Neuronal stem cell (in vitro differentiated cells): ENCODE data around the gene NPHP4.
A peak's percentile ranks its signal among the peaks of the same experiment; 100 is the strongest.

Source experiments
- DNase-seq: peaks from one replicate; pipeline ENCODE4 v3.0.0-alpha.2; 2013; ENCODE audit warnings: low spot score
- H2AFZ ChIP-seq: one replicate; pipeline ENCODE4 v1.6.1; 2013; ENCODE audit warnings: mild to moderate bottlenecking, low read length, inconsistent platforms
- H2AK5ac ChIP-seq: 2 replicates; pipeline ENCODE4 v1.6.1; 2013; ENCODE audit warnings: low read depth, mild to moderate bottlenecking, inconsistent platforms, low read length, moderate library complexity, mixed read lengths
- H2BK120ac ChIP-seq: 2 replicates; pipeline ENCODE4 v1.6.1; 2013; ENCODE audit warnings: low read depth, mild to moderate bottlenecking, inconsistent platforms, low read length, moderate library complexity, mixed read lengths
- H2BK12ac ChIP-seq: one replicate; pipeline ENCODE4 v1.6.1; 2013; ENCODE audit warnings: low read length, inconsistent platforms
- H2BK15ac ChIP-seq: 2 replicates; pipeline ENCODE4 v1.6.1; 2013; ENCODE audit warnings: mild to moderate bottlenecking, low read length, inconsistent platforms, mixed read lengths
- H2BK5ac ChIP-seq: one replicate; pipeline ENCODE4 v1.6.1; 2013; ENCODE audit warnings: inconsistent platforms, mild to moderate bottlenecking, low read length, moderate library complexity
- H3K14ac ChIP-seq: one replicate; pipeline ENCODE4 v1.6.1; 2013; ENCODE audit warnings: low read length, inconsistent platforms
- H3K18ac ChIP-seq: 2 replicates; pipeline ENCODE4 v1.6.1; 2013; ENCODE audit warnings: low read length, inconsistent platforms
- H3K23ac ChIP-seq: 2 replicates; pipeline ENCODE4 v1.6.1; 2013; ENCODE audit warnings: low read depth, mild to moderate bottlenecking, mixed read lengths, low read length, inconsistent platforms; ENCODE audit not compliant: poor library complexity
- H3K27ac ChIP-seq: replicated peaks from 3 replicates; pipeline ENCODE4 v1.5.1; 2013; ENCODE audit warnings: low read length, inconsistent platforms
- H3K27me3 ChIP-seq, 3 experiments: 2 replicates each; pipeline ENCODE4 v1.6.1; 2013; ENCODE audit warnings: low read length in 3 of 3, mild to moderate bottlenecking in 2 of 3, inconsistent platforms in 1 of 3, low read depth in 1 of 3, mixed read lengths in 1 of 3, moderate library complexity in 1 of 3; ENCODE audit not compliant: control insufficient read depth in 3 of 3, insufficient read depth in 3 of 3
- H3K36me3 ChIP-seq, 2 donors: replicated peaks in 1 of 2; 2 replicates each; pipeline ENCODE4 v1.6.1; 2013; ENCODE audit warnings: low read length in 2 of 2; ENCODE audit not compliant: control insufficient read depth in 2 of 2, insufficient read depth in 2 of 2
- H3K4ac ChIP-seq: 2 replicates; pipeline ENCODE4 v1.6.1; 2013; ENCODE audit warnings: inconsistent platforms, mild to moderate bottlenecking, low read length, moderate library complexity
- H3K4me1 ChIP-seq, 2 donors: 1 replicate in 1 of 2; 2 replicates in 1 of 2; pipeline ENCODE4 v1.6.1; 2013; ENCODE audit warnings: low read length in 2 of 2, low read depth in 1 of 2; ENCODE audit not compliant: control insufficient read depth in 2 of 2, insufficient read depth in 1 of 2
- H3K4me2 ChIP-seq: one replicate; pipeline ENCODE4 v1.6.1; 2013; ENCODE audit warnings: mild to moderate bottlenecking, low read length, inconsistent platforms; ENCODE audit not compliant: insufficient read depth, poor library complexity, severe bottlenecking
- H3K4me3 ChIP-seq, 2 donors: 2 replicates each; pipeline ENCODE4 v1.5.1; 2013; ENCODE audit warnings: low read length in 2 of 2, mild to moderate bottlenecking in 2 of 2, inconsistent platforms in 1 of 2, moderate library complexity in 1 of 2
- H3K79me1 ChIP-seq: one replicate; pipeline ENCODE4 v1.6.1; 2013; ENCODE audit warnings: low read depth, mild to moderate bottlenecking, inconsistent platforms, low read length, moderate library complexity
- H3K9ac ChIP-seq: one replicate; pipeline ENCODE4 v1.6.1; 2013; ENCODE audit warnings: mild to moderate bottlenecking, low read depth, low read length, inconsistent platforms; ENCODE audit not compliant: poor library complexity
- H3K9me3 ChIP-seq, 2 donors: replicated peaks in 1 of 2; 2 replicates each; pipeline versions ENCODE3 to v1.6.1; 2013; ENCODE audit warnings: low read length in 2 of 2, mild to moderate bottlenecking in 2 of 2, inconsistent platforms in 1 of 2, low read depth in 1 of 2, mixed read lengths in 1 of 2, moderate library complexity in 1 of 2; ENCODE audit not compliant: control insufficient read depth in 2 of 2, insufficient read depth in 1 of 2
- H4K8ac ChIP-seq: one replicate; pipeline ENCODE4 v1.6.1; 2013; ENCODE audit warnings: low read depth, mild to moderate bottlenecking, inconsistent platforms, low read length, moderate library complexity
- H4K91ac ChIP-seq: one replicate; pipeline ENCODE4 v1.6.1; 2013; ENCODE audit warnings: low read length, low read depth, mild to moderate bottlenecking, inconsistent platforms; ENCODE audit not compliant: poor library complexity
- WGBS, 2 donors: extraction: QIAGEN DNeasy Blood & Tissue Kit; methylation state at CpG; one replicate each; pipeline ENCODE4 v1.1.7; 2013; ENCODE audit warnings: missing lambda C conversion rate in 2 of 2, mixed read lengths in 1 of 2; ENCODE audit not compliant: insufficient read length in 2 of 2, insufficient replicate concordance in 1 of 2; ENCODE audit errors: extremely low coverage in 2 of 2; 5-methylcytosine and 5-hydroxymethylcytosine counted together

NPHP4 gene

DNA sequence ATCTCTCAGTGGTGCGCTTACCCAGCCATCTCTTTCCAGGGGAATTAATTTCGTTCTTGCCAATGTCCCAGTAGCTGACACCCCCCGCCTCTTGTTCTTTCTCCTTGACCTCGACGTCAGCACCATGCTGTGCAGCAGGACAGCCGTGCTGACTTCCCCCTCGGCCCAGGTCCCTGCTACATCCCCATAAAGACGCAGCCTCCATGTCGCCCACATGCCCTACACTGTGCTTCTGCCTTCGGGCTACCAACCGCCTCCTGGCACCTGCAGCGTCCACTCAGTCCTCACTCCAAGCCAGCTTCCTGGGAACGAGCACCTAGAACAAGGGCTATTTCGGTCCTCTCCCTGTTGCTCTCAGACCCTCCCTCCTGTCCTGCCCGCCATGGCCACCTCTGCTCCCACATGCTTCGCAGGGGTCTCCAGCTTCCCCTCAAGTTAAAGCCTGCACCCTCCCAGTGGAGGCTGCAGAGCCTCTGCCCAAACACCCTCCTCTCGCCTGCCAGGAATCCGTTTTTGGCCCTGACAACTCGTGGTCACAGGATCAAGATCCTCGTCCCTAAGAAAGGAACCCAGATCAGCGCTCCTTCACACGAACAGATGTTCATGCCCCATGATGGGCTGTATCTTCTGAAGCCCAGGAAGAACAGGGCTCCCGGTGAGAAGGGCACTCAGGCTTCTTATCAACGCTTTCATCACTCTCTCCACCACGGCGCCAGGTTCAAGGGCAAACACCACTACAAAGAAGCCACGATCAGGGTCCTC is 109.7 kb downstream of the NPHP4 start:
- H3K4me2 ChIP-seq = no peak overlapping the region
- no peak for DNase-seq
- no peak overlapping the region for H3K18ac ChIP-seq
- no peak overlapping the region for H2BK120ac ChIP-seq
- peaks cover 6 to 15% of the 10 kb centered on the region in 2 donors for H3K36me3 ChIP-seq
- no peak overlapping the region for H3K27ac ChIP-seq
- no peak overlapping the region for H4K91ac ChIP-seq
- H3K4ac ChIP-seq = no peak overlapping the region
- no peak overlapping the region for H2BK5ac ChIP-seq
- H3K4me1 ChIP-seq = peaks cover 1 to 2% of the 10 kb centered on the region in 2 donors
- H3K9me3 ChIP-seq = peaks cover 0 to 4% of the 10 kb centered on the region in 2 donors
- H3K27me3 ChIP-seq = no peaks in the 10 kb centered on the region
- no peak overlapping the region for H3K4me3 ChIP-seq
- no peak overlapping the region for H2BK12ac ChIP-seq
- no peak overlapping the region for H2BK15ac ChIP-seq
- H3K79me1 ChIP-seq = no peaks in the 10 kb centered on the region
- H2AK5ac ChIP-seq = no peak overlapping the region
- no peak overlapping the region for H3K9ac ChIP-seq
- H3K23ac ChIP-seq = peak overlapping the region; percentile 15
- H3K14ac ChIP-seq = no peak overlapping the region
- WGBS, 2 donors = no CpG with 5 or more reads among the region's 27 CpGs
- H4K8ac ChIP-seq = no peak overlapping the region
- H2AFZ ChIP-seq = no peak overlapping the region

DNA sequence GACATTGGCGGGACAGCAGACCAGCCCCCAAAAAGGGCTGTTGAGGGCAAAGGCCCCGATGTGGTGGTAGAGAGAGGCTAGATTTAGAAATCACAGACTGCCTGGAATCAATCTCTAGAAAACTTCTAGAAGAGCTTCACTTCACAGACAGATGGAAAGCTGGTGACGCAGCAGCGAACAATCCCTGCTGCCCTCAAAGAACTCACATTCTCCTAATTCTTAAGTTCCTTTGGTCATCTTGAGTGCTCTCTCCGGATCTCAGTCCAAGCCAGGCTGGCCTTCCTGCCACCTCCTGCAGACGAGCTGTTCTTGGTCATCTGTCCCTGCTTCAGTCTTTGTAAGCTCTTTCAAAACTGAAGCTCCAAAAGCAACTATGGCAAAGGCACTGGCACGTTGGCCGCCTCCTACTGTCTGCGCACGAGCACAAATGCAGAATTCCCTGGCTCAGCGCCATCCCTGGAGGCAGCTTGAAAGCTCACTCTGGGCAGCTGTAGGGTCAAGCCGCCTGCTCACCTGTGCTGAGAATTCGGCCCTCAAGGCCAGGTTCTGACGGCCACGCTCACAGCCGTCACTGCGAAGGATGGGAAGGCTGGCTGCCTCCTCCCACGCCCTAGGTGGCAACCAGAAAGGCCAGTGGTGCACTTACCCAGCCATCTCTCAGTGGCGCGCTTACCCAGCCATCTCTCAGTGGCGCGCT is 110.6 kb downstream of the NPHP4 start:
- Histone ChIP-seq H3K14ac (no peak overlapping the region), H3K9ac (no peak overlapping the region), H2BK15ac (no peak overlapping the region), H3K79me1 (no peaks in the 10 kb centered on the region), H3K4me2 (no peak overlapping the region), H3K27me3 (no peaks in the 10 kb centered on the region), H2BK5ac (no peak overlapping the region), H3K23ac (no peak overlapping the region), H3K36me3 (peaks cover 8 to 20% of the 10 kb centered on the region in 2 donors), H2BK120ac (no peak overlapping the region), H3K4me3 (no peak overlapping the region), H3K27ac (no peak overlapping the region), H3K4me1 (peaks cover 1 to 2% of the 10 kb centered on the region in 2 donors), H2AFZ (no peak overlapping the region), H3K9me3 (peaks cover 0 to 4% of the 10 kb centered on the region in 2 donors), H2BK12ac (no peak overlapping the region), H3K4ac (no peak overlapping the region), H3K18ac (no peak overlapping the region), H2AK5ac (no peak overlapping the region), H4K8ac (no peak overlapping the region), H4K91ac (no peak overlapping the region)
- no CpG with 5 or more reads among the region's 22 CpGs for WGBS, 2 donors
- DNase-seq = no peak

DNA sequence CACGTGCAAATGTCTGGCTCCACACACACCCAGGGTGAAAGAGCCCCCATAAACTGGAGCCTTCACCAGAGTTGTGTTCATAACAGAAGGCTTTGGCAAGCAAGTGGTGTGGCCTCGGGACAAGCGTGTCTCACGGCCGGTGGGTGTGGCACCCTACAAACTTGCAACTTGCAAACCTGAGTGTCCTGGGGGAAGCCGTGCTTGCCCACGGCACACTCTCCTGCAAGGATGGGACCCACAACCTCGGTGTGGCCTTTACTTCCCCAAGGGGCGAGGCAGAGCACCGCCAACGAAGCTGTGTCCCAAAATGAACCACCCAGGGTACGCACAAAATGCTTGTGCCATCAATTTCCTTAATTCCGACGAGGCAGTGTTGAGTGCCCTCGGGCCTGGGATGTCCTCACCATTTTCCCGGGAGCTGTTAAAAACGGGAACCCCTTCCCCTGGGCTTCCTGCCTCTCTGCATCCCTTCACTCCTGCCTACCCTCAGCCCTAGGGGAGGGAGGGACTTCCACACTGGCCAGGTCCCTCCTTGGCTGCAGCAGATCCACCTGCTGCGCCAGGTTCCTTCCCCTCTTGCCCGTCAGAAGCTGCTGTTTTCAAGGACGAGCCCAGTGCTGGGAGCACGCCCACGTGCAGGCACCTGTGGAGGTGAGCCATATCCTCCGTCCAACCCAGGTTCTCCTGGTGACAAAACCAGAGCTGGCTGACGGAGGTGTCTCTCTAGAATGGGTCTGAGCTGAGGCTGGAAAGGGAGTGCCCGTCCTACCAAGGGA is 111.4 kb downstream of the NPHP4 start:
- peaks cover 11 to 25% of the 10 kb centered on the region in 2 donors for H3K36me3 ChIP-seq
- no peak overlapping the region for H3K4me2 ChIP-seq
- no peak overlapping the region for H4K8ac ChIP-seq
- H3K4me3 ChIP-seq = peak overlapping the region in 1 of 2 donors; percentile 38
- H3K79me1 ChIP-seq = no peaks in the 10 kb centered on the region
- peaks cover 1 to 2% of the 10 kb centered on the region in 2 donors for H3K4me1 ChIP-seq
- WGBS, 2 donors = no CpG with 5 or more reads among the region's 25 CpGs
- peak overlapping the region; percentile 15 for H3K18ac ChIP-seq
- H3K9me3 ChIP-seq = peaks cover 0 to 4% of the 10 kb centered on the region in 2 donors
- H3K14ac ChIP-seq = no peak overlapping the region
- DNase-seq = no peak
- no peak overlapping the region for H4K91ac ChIP-seq
- H2BK5ac ChIP-seq = no peak overlapping the region
- H3K27me3 ChIP-seq = no peaks in the 10 kb centered on the region
- H3K9ac ChIP-seq = no peak overlapping the region
- no peak overlapping the region for H2AFZ ChIP-seq
- H2AK5ac ChIP-seq = no peak overlapping the region
- H3K23ac ChIP-seq = no peak overlapping the region
- H2BK12ac ChIP-seq = no peak overlapping the region
- no peak overlapping the region for H2BK120ac ChIP-seq
- H2BK15ac ChIP-seq = no peak overlapping the region
- no peak overlapping the region for H3K27ac ChIP-seq
- no peak overlapping the region for H3K4ac ChIP-seq

- H3K36me3 ChIP-seq = peaks cover 14 to 37% of the 10 kb centered on the region in 2 donors
- no peak for DNase-seq
- H2BK12ac ChIP-seq = no peak overlapping the region
- H3K9ac ChIP-seq = peak overlapping the region; percentile 81
- no peak overlapping the region for H4K8ac ChIP-seq
- no peak overlapping the region for H2AK5ac ChIP-seq
- H2BK120ac ChIP-seq = no peak overlapping the region
- no peak overlapping the region for H3K14ac ChIP-seq
- no peak overlapping the region for H3K18ac ChIP-seq
- no peak overlapping the region for H3K27ac ChIP-seq
- no peak overlapping the region for H3K4me2 ChIP-seq
- peaks cover 0 to 4% of the 10 kb centered on the region in 2 donors for H3K9me3 ChIP-seq
- H3K79me1 ChIP-seq = peaks cover 3% of the 10 kb centered on the region
- no peaks in the 10 kb centered on the region for H3K27me3 ChIP-seq
- no peak overlapping the region for H2BK15ac ChIP-seq
- WGBS, 2 donors = no CpG with 5 or more reads among the region's 7 CpGs
- H4K91ac ChIP-seq = no peak overlapping the region
- H3K4me1 ChIP-seq = peaks cover 1 to 2% of the 10 kb centered on the region in 2 donors
- no peak overlapping the region for H3K4ac ChIP-seq
- no peak overlapping the region for H3K23ac ChIP-seq
- no peak overlapping the region for H3K4me3 ChIP-seq
- no peak overlapping the region for H2BK5ac ChIP-seq
- H2AFZ ChIP-seq = no peak overlapping the region
These were observed 112.8 kb downstream of the NPHP4 start for GRCh38 chr1:5879421-5879820.
